HG03280 (cell line): ENCODE results near the gene JHY.

Experiments used
- ATAC-seq: cut with Tn5 transposase; IDR thresholded peaks from one replicate; pipeline ENCODE4 v1.9.1; 2021; ENCODE audit warnings: mild to moderate bottlenecking, moderate library complexity; ENCODE audit not compliant: unreplicated experiment

JHY gene

DNA sequence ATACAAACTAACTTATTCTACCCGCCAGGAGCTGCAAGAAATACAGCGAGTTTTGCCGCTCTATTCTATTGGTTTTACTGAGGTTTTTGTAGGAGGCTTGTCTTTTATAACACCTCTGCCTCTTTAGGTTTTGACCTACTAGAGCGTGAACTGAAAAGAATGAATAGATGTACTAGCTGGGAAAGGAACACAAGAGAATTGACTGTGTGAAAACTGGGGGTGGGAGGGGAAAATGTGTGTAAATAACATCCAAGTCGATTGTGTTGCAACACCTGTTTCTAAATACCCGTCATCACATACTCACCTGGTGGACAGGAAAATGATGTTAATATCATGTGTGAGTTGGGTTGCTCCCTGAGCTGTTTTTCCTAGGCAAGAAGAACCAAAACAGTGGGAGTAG, 12.9 kb upstream of the JHY start:
- ATAC-seq = no peak

DNA sequence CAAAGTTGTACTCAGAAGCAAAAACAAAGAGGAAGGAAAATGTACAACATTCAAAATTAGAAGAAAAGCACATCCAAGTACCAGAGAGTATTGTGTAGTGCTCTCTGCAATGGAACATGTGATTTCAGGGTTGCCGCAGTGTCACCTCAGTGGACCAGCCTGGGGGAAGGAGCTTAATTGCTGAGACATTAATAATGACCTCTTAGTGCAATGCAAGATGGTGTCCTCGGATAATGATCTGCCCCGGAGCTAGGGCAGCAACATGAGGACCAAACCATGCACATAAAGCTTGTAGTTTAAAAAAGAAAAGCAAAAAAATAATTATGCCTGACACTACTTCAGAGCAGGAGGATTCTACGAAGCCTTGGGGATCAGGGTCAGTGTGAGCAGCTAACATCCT, 11.3 kb upstream of the JHY start:
- no peak for ATAC-seq

DNA sequence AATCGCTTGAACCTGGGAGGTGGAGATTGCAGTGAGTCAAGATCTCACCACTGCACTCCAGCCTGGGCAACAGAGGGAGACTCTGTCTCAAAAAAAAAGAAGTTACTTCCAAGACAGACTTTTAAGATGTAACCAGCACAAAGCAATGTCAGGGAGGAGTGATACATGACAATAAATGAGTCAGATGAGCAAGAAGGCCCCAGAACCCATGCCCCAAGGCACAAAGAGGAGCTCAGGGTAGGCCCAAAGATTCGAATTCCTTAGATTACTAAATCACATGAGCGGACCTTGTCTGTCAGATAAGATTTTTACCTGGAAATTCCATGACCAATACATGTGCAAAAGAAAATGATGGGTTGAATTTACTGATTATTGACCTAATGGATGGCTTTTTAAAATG, 10.5 kb upstream of the JHY start:
- no peak for ATAC-seq

DNA sequence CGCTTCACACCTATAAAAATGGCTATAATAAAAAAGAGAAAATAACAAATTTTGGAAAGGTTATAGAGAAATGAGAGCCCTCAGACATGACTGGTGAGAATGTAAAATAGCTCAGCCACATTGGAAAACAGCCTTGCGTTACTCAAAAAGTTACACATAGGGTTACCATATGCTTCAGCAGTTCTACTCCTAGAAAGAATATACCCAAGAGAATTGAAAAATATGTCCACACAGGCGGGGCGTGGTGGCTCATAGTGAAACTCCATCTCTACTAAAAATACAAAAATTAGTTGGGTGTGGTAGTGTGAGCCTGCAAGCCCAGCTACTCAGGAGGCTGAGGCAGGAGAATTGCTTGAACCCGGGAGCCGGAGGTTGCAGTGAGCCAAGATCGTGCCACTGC, 7.6 kb upstream of the JHY start:
- no peak for ATAC-seq

DNA sequence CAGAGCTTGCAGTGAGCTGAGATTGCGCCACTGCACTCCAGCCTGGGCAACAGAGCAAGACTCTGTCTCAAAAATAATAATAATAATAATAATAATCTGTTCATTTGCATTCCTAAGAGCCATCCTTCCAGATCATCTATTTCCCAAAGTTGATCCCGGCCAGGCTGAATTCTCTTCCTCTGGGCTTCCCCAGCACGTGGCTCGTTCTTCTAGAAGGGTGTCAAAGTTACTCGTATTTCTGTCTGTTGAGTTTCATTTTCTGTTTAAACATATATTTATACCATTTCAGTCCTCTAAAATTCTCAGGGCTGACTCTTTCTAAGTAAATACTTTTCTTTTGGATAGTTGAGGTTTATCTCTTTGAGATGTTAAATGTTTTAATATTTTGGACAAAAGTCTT, 4.8 kb upstream of the JHY start:
- no peak for ATAC-seq

DNA sequence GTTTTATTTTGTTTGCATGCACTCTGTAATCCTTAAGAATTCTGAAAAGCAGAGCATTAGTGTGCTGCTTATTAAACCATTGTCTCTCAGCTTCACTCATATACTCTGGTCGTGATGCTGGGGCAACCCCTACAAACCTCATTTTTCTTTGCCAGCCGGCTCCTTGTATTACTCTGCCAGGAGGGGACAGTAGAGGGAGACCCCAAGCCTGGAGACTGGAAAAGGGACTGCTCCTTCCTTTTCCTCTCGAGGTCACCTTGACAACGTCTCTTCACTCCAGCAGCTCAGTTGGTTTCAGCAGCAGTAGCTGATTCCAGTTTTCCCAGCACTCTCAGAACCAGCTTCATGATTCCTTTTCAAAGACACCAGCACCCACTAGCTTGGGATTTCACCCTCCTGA, 2.8 kb upstream of the JHY start:
- ATAC-seq = no peak

DNA sequence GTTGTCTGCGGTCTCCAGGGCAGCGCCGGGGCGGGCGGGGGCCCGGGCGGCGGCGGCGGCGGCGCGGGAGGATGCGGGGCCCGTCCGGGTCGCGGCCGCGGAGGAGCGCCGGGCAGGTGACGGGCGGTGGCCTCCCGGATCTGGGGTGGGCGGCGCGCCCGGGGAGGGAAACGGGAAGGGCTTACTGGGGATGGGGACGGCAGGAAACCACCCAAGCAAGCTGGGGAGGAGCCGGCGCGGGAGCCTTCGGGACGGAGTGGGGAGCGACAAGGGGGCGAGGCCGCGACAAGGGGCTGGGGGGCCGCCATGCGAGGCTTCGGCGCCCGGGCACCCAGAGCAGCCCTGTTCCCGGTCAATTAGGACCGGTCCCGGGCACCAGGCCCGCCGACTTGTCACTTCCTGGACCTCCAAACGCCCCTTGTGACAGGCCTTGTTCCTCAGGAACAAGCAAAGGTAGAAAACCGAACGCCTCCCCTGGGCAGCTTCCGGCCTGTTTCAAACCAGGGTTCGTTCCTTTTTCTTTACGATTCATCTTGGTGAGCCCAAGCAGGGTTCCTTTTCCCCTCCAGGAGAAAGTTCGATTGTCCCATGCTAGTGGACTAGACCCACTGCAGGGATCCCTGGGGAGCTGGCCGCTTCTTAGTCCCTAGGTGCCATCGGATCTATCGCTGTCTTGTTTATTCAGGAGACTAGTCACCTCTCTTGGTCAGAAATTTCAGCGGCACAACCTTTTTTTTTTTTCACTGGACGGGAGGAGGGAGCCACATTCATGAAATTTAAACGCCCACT, 492 bp downstream of the JHY start:
- no peak for ATAC-seq

DNA sequence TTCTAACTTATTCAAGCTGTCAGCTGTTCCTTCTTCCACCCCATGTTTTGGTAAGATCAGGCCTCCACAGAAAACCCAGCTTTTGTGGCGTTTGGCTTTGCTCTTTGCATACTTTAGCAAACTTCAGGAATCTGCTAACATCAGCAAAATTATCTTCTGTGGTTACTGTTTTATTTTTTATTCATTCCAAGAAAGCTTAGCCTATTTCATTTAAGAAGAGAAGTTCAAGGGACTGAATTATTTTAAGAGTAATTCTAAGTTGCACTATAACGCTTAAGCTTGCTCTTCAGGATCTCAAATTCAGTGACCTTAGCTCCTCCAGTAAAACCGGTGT, 1.1 kb downstream of the JHY start:
- ATAC-seq = no peak

DNA sequence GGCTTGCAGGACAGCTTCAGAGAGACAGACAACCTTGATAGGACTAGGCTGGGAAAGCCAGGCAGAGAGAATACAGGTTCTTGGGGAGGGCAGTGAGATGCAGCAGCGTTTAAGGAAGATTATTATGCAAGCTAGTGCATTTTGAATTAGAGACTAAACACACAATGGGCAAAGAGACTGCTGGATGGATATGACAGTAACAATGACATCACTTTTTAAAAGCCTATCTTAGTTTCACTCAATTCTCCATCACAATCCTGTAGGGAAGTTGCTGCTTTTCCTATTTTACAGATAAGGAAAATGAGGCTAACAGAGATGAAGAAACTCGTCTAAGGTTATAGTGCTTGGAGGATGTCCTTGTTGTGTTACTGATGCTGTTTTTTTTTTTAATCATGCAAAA, 5.6 kb downstream of the JHY start:
- no peak for ATAC-seq

DNA sequence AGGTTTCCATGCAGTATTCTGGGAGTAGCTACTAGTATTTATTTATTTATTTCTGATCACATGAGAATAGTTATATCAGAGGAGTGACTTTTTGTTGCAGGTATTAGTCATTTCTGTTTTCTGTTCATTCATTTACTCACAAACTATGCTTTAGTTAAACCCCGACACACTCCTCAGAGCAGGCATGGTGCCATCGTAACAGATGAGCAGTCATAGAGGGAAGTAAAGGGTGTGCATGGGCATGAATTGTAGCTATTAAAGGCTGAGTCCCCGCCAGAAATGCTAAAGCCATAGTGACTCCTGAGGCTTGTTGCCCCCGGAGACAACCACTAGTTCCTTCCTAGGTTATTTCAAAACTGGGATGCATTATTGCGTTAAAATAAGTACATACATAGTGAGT, 10.6 kb downstream of the JHY start:
- ATAC-seq = no peak

DNA sequence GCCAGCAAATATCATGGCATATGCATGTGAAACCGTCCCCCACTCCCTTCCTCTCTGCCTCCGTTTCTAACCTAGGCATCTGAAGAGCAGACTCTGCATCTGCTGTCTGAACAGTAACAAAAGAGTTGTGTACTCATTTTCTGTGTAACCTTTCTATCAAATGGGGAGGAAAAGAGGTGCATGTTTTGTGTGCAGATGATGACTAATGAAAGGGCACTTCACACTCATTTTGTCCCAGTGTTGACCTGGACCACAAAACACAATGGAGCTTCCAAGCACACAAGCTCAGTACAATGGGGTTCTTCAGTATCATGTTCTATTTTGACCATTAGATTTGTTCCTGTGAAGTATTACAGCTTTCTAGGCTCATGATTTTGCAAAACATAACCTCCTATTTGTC, 13.0 kb downstream of the JHY start:
- no peak for ATAC-seq

DNA sequence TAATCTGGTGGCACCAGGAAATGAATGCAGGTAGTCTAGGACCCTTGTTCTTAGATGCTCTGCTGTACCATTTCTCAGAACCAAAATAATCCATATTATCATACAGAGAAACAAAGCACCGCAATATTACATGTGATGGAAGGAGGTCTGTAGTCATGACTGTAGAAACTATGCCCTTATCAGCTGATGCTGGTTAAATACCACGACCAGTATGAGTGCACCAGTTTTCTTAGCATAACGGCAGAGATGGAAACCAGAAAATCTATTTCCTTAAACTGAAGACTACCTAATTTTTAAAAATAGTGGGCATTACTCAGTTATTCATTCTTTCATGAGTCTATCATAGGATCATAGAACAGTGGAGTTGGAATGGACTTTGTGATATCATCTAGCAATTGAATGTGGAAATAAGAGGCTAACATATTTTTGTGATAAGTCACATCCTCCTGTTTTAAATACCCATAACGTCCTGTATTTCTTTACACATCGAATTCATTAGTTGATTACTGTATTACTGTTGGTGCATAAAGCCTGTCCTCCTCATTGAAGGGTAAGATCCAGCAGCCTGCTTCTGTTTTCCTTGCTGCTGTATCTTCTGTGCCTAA, 15.1 kb downstream of the JHY start:
- no peak for ATAC-seq

DNA sequence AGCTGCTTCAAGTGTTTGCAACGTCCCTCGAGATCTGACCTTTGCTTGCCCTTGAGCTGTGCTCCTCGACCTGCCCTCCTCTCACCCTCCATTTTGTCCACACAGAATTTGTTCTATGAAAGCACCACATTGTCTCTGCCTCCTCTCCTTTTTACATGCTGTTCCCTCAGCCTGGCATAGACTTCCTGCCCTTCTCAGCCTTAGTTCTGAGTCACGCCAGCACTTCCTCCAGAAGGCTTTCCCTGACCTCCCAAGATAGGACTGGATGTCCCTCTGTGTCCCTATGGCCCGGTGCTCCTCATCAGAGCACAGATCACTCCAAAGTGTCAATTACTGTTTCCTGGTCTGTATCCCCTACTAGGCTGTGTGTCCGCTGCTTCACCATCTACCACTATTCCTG, 16.2 kb downstream of the JHY start:
- no peak for ATAC-seq

DNA sequence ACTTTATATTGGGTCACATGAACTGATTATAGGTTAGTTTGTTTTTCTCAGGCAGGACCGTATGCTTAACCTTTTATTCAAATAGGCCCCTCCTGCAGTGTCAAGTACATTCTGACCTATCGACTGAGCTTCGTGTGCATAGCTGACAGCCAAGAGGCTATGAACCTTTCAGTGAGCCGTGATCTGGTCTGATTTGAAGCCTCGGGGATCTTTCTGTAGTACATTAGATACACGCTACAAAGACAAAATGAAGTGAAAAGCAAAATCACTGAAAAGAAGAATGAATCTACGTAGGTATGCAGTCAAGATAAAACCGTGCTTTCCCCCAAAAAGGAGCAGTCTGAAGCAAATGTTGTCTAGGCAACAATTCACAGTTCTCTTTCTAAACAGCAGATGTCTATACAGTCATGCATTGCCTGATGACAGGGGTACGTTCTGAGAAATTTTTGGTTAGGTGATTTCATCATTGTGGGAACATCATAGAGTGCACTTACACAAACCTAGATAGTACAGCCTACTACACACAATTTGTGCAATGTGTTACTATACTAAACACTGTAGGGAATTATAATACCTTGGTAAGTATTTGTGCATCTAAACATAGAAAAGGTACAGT, 18.1 kb downstream of the JHY start:
- ATAC-seq = no peak

DNA sequence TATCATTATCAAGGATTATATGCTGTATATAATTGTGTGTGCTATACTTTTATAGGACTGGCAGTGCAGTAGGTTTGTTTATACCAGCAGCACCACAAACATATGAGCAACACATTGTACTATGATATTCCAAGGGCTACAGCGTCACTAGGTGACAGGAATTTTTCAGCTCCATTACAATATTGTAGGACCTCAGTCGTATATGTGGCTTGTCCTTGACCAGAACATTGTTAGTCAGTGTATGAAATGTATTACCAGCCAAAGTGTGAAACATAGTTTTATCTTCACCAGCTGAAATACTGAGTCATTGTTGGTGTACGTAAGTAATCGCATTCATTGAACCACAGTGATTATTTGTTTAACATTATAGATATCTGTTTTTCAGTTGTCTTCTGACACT, 20.4 kb downstream of the JHY start:
- no peak for ATAC-seq

DNA sequence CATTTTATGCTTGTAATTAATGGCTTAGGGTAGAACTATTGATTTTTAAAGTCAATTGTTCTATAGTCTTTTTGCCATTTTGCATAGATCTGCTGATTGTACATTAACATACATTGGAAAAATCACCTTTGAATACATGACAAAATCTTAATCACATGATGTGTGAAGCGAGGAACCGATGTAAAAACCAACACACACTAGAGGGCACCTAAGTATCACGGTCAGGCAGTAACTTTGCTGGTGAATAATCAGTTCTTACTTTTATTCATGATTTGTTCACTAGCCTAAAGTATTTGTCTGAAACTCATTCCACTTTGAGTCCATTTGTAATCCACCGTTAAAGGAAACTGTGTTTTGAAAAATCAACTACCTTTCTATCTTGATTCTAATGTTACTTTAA, 28.2 kb downstream of the JHY start:
- ATAC-seq = no peak

DNA sequence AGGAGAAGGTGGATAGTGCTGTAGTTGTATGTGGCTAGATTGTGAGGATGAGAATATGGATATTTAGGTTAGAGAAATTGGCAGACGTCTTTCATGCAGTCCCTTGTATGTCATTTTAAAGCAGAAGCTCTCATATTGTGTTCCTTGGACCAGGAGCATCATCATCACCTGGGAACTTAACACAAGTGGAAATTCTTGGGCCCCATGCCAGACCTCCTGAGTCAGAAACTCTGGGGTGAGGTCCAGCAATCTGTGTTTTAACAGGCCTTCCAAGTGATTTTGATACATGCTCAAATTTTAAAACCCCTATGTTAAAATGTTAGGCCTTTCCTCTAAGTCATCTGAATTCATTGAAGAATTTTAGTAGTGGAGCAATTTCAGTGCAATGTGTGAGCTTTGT, 34.8 kb downstream of the JHY start:
- ATAC-seq = no peak

DNA sequence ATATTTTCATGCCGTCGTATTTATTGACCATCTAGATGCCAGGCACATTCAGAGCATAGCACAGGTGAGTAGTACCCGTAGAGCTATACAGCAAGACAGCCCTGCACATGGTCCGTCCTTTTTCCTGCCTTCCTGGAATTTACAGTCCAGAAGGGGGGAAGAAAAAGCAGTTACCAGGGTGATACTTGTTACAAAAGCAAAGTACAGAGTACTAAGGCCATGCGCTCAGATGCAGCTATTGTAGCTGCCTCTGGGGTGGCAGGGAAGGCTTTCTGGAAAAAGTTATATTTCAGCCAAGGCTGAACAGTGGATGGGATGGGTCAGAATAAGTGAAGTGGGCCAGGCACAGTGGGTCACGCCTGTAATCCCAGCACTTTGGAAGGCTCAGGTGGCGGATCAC, 36.2 kb downstream of the JHY start:
- ATAC-seq = no peak

DNA sequence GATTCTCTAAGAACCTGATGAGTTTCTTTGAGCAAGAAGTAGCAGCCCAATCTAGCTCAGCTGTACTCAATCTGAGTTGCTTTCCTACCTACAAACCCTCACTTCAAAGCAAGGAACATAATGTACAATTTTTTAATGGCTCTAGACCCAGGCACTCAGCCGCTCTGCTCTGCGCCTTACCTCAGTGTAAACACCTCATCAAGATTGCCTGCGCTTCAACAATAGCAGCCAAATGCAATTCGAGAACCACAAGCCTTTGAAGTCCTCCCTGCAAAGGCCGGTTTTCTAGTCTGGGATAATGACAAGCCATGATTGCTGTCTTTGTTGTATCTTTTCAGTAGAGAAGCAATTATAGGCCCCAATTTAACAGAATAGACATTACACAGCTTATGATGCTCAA, 38.0 kb downstream of the JHY start:
- ATAC-seq = no peak

DNA sequence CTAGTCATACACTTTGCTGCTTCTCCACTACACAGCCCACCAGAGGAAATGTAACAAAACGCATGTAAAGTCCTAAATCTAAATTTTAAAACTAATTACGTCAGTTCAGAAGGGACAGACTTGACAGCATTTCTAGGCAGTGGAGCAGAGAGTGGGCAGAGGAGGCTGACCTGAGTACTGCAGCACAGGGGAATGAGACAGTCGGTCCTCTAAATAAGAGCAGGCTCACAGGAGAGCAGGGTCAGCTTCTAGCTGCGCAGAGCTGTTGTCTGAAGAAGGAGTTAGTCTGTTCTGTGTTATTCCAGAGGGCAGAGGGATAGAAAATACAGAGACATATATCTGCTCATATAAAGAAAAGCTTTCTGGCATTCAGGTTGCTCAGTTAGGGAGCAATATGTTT, 40.3 kb downstream of the JHY start:
- ATAC-seq = no peak

DNA sequence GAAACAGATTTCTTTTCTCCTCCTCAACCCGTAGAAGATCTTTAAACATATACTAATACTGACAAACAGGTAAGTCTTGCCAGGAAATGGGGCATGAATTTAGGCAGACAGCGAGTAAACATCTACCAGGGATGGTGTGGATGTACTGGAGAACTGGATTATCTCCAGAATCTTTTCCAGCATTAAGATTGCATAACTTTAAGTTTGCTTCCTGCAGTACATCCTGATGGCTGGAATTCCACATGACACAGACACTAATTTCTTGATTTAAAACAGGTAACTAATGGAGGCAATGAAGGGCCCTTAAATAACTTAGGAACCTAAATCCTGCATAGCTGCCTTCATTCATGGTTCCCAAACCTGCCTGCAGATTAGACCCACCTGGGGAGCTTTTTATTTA, 40.7 kb downstream of the JHY start:
- no peak for ATAC-seq

DNA sequence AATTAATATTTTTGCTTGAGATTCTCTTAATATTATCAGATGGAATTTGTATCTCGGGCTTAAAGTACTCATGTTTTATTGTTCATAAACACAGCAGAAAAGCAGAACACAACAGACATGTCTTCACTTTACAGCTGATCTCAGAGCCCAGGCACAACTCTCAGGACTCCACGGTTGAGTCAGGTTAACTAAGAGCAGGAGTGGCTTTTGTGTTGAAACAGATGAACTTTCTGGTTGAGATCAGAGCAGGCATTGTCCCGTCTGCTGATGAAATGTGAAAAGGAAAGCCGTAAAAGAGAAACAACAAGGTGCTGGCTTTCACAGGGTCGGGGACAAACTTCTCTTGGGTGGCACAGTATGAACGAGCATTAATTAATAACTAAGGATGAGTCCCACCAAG, 49.0 kb downstream of the JHY start:
- ATAC-seq = no peak

DNA sequence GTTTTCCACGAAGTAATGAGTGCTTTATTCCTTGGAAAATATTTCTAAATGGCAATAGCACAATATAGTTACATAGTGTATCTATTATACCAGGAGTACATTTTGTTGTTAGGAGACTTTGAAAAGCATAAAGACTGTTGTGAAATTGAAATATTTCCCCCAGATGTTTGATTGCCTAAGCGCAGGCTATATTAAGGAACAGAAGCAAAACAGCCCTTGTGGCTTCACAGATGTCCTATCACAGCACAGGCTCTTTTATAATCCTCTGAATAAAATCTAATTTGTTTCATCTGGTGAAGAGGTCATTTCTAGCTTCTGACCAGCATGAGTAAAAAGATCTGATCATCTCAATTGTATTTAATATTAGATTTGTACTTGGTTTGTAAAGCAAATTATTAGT, 50.9 kb downstream of the JHY start:
- ATAC-seq = no peak
